H1 (cell line): ENCODE results near the gene MRPS25.

Experiments used
- CEBPB ChIP-seq: IDR thresholded peaks from 2 replicates; pipeline ENCODE4 v1.6.1; 2012; ENCODE audit warnings: low read depth, low read length
- CHD1 ChIP-seq: IDR thresholded peaks from 2 replicates; pipeline ENCODE4 v1.6.1; 2012; ENCODE audit warnings: low read depth, low read length, improper control_type of control experiment
- CHD2 ChIP-seq: IDR thresholded peaks from 2 replicates; pipeline ENCODE4 v1.6.1; 2012; ENCODE audit warnings: low read length, improper control_type of control experiment
- POLR2AphosphoS5 ChIP-seq: IDR thresholded peaks from 2 replicates; pipeline ENCODE4 v1.6.1; 2011; ENCODE audit warnings: low read depth, low read length
- TAF1 ChIP-seq: IDR thresholded peaks from 2 replicates; pipeline ENCODE4 v1.6.1; 2011; ENCODE audit warnings: mild to moderate bottlenecking, low read depth, low read length
- ZNF274 ChIP-seq: IDR thresholded peaks from 2 replicates; pipeline ENCODE4 v1.7.0; 2012; ENCODE audit warnings: low read length, borderline replicate concordance; ENCODE audit errors: extremely low read depth
- TF ChIP-seq, protein P1 (sequence below), 3 experiments: IDR thresholded peaks; 1 replicate in 2 of 3; 2 replicates in 1 of 3; pipeline versions ENCODE4 v1.5.1 to v1.6.1; 2011; ENCODE audit warnings: low read length in 3 of 3, mild to moderate bottlenecking in 3 of 3, inconsistent platforms in 2 of 3, low read depth in 1 of 3, moderate library complexity in 1 of 3; ENCODE audit not compliant: insufficient read depth in 1 of 3; ENCODE audit errors: control extremely low read depth in 1 of 3

DNA sequence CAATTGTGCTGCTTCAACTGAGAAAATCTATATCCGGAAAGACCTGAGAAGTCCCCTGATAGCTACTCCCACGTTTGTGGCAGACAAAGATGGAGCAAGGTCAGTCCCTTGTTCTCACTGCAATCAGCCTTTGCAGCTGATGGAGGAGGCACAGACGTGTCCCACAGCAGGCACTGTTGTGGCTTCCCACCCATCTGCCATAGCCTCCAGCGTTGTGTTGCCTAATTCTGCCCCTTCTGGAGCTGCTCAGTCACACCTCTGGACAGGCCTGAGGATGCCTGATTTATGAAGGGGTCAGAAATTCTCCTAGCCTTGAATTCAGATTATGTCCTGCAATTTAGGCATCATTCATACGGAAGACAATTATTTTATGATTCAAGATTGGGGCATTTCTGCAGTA lies 41.9 kb downstream of the MRPS25 start:
- TF ChIP-seq ZNF274, result no peak
- TF ChIP-seq CEBPB, result no peak
- no peak for TF ChIP-seq CHD2
- TF ChIP-seq, protein P1, sequence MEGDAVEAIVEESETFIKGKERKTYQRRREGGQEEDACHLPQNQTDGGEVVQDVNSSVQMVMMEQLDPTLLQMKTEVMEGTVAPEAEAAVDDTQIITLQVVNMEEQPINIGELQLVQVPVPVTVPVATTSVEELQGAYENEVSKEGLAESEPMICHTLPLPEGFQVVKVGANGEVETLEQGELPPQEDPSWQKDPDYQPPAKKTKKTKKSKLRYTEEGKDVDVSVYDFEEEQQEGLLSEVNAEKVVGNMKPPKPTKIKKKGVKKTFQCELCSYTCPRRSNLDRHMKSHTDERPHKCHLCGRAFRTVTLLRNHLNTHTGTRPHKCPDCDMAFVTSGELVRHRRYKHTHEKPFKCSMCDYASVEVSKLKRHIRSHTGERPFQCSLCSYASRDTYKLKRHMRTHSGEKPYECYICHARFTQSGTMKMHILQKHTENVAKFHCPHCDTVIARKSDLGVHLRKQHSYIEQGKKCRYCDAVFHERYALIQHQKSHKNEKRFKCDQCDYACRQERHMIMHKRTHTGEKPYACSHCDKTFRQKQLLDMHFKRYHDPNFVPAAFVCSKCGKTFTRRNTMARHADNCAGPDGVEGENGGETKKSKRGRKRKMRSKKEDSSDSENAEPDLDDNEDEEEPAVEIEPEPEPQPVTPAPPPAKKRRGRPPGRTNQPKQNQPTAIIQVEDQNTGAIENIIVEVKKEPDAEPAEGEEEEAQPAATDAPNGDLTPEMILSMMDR (IDR thresholded peaks at IDR 0.05; ENCODE audit: control extremely low read depth in 1 of 3, insufficient read depth in 1 of 3, low read depth in 1 of 3, low read length in 3 of 3), result no peak
- TF ChIP-seq POLR2AphosphoS5, result no peak
- no peak for TF ChIP-seq CHD1
- no peak for TF ChIP-seq TAF1
